H1 (cell line): Measurements from ENCODE around the gene TAS2R42. TPM values are rescaled to one million over a fixed set of nuclear protein-coding genes. Genes with fewer than 3 reads are reported as not detected.

Source experiments
- CREB1 ChIP-seq: IDR thresholded peaks from 2 replicates; pipeline ENCODE4 v1.6.1; 2012; ENCODE audit warnings: inconsistent platforms
- KDM4A ChIP-seq: IDR thresholded peaks from one replicate; pipeline ENCODE4 v1.7.1; 2012; ENCODE audit warnings: low read depth, mild to moderate bottlenecking, moderate library complexity, low read length, inconsistent platforms; ENCODE audit not compliant: severe bottlenecking
- SIX5 ChIP-seq: IDR thresholded peaks from 2 replicates; pipeline ENCODE4 v1.6.1; 2011; ENCODE audit warnings: mild to moderate bottlenecking, low read depth, low read length
- TAF1 ChIP-seq: IDR thresholded peaks from 2 replicates; pipeline ENCODE4 v1.6.1; 2011; ENCODE audit warnings: mild to moderate bottlenecking, low read depth, low read length
- polyA plus RNA-seq, 7 experiments: library from polyadenylated mRNA; depleted of rRNA in 3 of 7; stranded (reverse) in 5 of 7; unstranded in 2 of 7; fragments of >200 nt in 5 of 7; fragments of 200-250 nt in 2 of 7; gene quantifications; 1 replicate in 5 of 7; 2 replicates in 1 of 7; 4 replicates in 1 of 7; pipeline versions ENCODE4 v1.2.1 to v1.2.3, GENCODE V29; 2011 to 2013; ENCODE audit warnings: missing spikeins in 2 of 7, mixed read lengths in 2 of 7
- total RNA-seq: library from RNA; stranded (reverse); fragmentation: NEBNext Ultra II Directional; extraction: Animal tissue kit (Norgen Biotek cat#: 25700); gene quantifications from 2 replicates; pipeline ENCODE4 v1.2.1, GENCODE V29; 2021
- TF ChIP-seq, protein P1 (sequence below): IDR thresholded peaks from 2 replicates; pipeline ENCODE4 v1.6.1; 2012; ENCODE audit warnings: inconsistent platforms

Gene TAS2R42
- total and polyA plus RNA-seq, 2 of the 8 experiments (the other 6 are each of a cell fraction or from before 2014, with no cell fraction given): not detected

GRCh38 chr12:11227373-11227772, 40.6 kb upstream of the TAS2R42 start (continued):
- TF ChIP-seq, protein P1, sequence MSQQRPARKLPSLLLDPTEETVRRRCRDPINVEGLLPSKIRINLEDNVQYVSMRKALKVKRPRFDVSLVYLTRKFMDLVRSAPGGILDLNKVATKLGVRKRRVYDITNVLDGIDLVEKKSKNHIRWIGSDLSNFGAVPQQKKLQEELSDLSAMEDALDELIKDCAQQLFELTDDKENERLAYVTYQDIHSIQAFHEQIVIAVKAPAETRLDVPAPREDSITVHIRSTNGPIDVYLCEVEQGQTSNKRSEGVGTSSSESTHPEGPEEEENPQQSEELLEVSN: no peak
- TF ChIP-seq SIX5: no peak
- TF ChIP-seq KDM4A: no peak
- TF ChIP-seq CREB1: no peak
- TF ChIP-seq TAF1: no peak
- TF ChIP-seq, all 59 proteins: peak for 0
